H1 (cell line): Measurements from ENCODE around the gene MARK3. TPM values are rescaled to one million over a fixed set of nuclear protein-coding genes. Genes with fewer than 3 reads are reported as not detected.

Experiments used
- POU5F1 ChIP-seq: IDR thresholded peaks from 2 replicates; pipeline ENCODE4 v1.6.1; 2011; ENCODE audit warnings: low read depth, mild to moderate bottlenecking, low read length, moderate library complexity
- SP2 ChIP-seq: IDR thresholded peaks from 2 replicates; pipeline ENCODE4 v1.6.1; 2012; ENCODE audit warnings: mild to moderate bottlenecking, low read length, inconsistent platforms
- polyA plus RNA-seq, 7 experiments: library from polyadenylated mRNA; depleted of rRNA in 3 of 7; stranded (reverse) in 5 of 7; unstranded in 2 of 7; fragments of >200 nt in 5 of 7; fragments of 200-250 nt in 2 of 7; gene quantifications; 1 replicate in 5 of 7; 2 replicates in 1 of 7; 4 replicates in 1 of 7; pipeline versions ENCODE4 v1.2.1 to v1.2.3, GENCODE V29; 2011 to 2013; ENCODE audit warnings: missing spikeins in 2 of 7, mixed read lengths in 2 of 7
- total RNA-seq: library from RNA; stranded (reverse); fragmentation: NEBNext Ultra II Directional; extraction: Animal tissue kit (Norgen Biotek cat#: 25700); gene quantifications from 2 replicates; pipeline ENCODE4 v1.2.1, GENCODE V29; 2021
- TF ChIP-seq, protein P1 (sequence below), 3 experiments: IDR thresholded peaks; 1 replicate in 2 of 3; 2 replicates in 1 of 3; pipeline versions ENCODE4 v1.5.1 to v1.6.1; 2011; ENCODE audit warnings: low read length in 3 of 3, mild to moderate bottlenecking in 3 of 3, inconsistent platforms in 2 of 3, low read depth in 1 of 3, moderate library complexity in 1 of 3; ENCODE audit not compliant: insufficient read depth in 1 of 3; ENCODE audit errors: control extremely low read depth in 1 of 3

The MARK3 gene
- total and polyA plus RNA-seq, 2 of the 8 experiments (the other 6 are each of a cell fraction or from before 2014, with no cell fraction given) = 39.4 to 76.9 TPM

DNA sequence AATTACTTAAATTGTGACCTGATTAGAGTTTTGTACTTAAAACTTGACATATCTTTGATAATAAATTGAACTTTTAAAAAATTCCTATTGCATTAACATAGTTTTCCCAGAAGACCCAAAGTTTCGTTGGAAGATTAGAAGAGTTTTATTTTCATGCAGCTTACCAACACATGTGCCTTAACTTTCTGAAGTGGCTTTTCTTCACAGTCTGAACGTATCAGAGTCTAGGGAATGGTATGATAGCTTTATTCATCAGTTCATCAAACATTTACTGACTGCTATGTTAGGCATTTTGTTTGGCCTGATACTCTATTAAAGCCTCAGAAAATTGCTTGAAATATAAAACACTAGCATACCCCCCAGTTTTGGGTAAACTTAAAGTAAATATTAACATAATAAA, 65.2 kb downstream of the MARK3 start (continued):
- TF ChIP-seq, protein P1, sequence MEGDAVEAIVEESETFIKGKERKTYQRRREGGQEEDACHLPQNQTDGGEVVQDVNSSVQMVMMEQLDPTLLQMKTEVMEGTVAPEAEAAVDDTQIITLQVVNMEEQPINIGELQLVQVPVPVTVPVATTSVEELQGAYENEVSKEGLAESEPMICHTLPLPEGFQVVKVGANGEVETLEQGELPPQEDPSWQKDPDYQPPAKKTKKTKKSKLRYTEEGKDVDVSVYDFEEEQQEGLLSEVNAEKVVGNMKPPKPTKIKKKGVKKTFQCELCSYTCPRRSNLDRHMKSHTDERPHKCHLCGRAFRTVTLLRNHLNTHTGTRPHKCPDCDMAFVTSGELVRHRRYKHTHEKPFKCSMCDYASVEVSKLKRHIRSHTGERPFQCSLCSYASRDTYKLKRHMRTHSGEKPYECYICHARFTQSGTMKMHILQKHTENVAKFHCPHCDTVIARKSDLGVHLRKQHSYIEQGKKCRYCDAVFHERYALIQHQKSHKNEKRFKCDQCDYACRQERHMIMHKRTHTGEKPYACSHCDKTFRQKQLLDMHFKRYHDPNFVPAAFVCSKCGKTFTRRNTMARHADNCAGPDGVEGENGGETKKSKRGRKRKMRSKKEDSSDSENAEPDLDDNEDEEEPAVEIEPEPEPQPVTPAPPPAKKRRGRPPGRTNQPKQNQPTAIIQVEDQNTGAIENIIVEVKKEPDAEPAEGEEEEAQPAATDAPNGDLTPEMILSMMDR (IDR thresholded peaks at IDR 0.05; ENCODE audit: control extremely low read depth in 1 of 3, insufficient read depth in 1 of 3, low read depth in 1 of 3, low read length in 3 of 3) = no peak
- TF ChIP-seq SP2 = no peak
- no peak for TF ChIP-seq POU5F1
